ENCODE data around the gene ERMP1. TPM values are rescaled to one million over a fixed set of nuclear protein-coding genes. Genes with fewer than 3 reads are reported as not detected.
"Not testable (repeated sequence)": the region's sequence is repeated elsewhere in the genome, so short reads cannot be mapped to it uniquely, and the experiment has no call there.

Gene ERMP1
- total RNA-seq, 4 donors from 2014 or later = 21.4 to 24.4 (median 22.7) TPM

DNA sequence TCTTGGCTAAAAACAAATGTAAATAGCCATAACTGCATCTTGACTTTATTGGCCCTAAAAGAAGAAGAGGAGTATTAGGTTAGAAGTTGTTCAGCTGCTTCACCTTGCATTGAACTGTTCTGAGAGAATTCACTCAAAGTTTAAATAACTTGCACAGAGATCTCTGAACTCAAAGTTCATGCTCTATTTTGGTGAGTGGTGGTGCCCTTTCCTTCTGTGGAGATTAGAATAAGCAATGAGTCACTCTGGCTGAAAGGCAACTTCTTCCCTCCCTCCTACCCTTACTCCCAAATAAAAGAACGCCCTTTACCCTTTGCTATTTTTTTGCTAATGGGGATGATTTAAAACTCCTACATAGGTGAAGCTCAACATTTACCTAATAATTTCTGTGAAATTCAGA lies 48.9 kb downstream of the ERMP1 start:
- TF ChIP-seq POLR2AphosphoS5 (IDR thresholded peaks at IDR 0.05) (no peak), POLR2A (IDR thresholded peaks at IDR 0.05) (no peak), EP300 (IDR thresholded peaks at IDR 0.05) (no peak)
- TF ChIP-seq, protein P1, sequence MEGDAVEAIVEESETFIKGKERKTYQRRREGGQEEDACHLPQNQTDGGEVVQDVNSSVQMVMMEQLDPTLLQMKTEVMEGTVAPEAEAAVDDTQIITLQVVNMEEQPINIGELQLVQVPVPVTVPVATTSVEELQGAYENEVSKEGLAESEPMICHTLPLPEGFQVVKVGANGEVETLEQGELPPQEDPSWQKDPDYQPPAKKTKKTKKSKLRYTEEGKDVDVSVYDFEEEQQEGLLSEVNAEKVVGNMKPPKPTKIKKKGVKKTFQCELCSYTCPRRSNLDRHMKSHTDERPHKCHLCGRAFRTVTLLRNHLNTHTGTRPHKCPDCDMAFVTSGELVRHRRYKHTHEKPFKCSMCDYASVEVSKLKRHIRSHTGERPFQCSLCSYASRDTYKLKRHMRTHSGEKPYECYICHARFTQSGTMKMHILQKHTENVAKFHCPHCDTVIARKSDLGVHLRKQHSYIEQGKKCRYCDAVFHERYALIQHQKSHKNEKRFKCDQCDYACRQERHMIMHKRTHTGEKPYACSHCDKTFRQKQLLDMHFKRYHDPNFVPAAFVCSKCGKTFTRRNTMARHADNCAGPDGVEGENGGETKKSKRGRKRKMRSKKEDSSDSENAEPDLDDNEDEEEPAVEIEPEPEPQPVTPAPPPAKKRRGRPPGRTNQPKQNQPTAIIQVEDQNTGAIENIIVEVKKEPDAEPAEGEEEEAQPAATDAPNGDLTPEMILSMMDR (IDR thresholded peaks at IDR 0.05) = no peak
- Histone ChIP-seq H3K36me3 (peaks cover 60% of the 10 kb centered on the region), H3K9me3 (no peaks in the 10 kb centered on the region), H3K27ac (no peak overlapping the region), H3K4me1 (no peaks in the 10 kb centered on the region), H3K4me3 (no peak overlapping the region), H3K27me3 (no peaks in the 10 kb centered on the region)
- DNase-seq (ENCODE audit: low spot score in 2 of 2) = no peak
- 100% methylated on average over 1 of the region's 1 CpG for WGBS

DNA sequence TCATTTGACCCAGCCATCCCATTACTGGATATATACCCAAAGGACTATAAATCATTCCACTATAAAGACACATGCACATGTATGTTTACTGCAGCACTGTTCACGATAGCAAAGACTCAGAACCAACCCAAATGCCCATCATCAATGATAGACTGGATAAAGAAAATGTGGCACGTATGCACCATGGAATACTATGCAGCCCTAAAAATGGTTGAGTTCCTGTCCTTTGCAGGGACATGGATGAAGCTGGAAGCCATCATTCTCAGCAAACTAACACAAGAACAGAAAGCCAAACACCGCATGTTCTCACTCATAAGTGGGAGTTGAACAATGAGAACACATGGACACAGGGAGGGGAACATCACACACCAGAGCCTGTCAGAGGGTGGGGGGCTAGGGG lies 49.5 kb downstream of the ERMP1 start:
- H3K27me3 ChIP-seq; H3K4me1 ChIP-seq; H3K9me3 ChIP-seq; H3K4me3 ChIP-seq; H3K27ac ChIP-seq; DNase-seq (ENCODE audit: low spot score in 2 of 2): not testable (repeated sequence)
- WGBS = 93% methylated on average over 3 of the region's 3 CpGs
- peaks cover 66% of the 10 kb centered on the region for H3K36me3 ChIP-seq

DNA sequence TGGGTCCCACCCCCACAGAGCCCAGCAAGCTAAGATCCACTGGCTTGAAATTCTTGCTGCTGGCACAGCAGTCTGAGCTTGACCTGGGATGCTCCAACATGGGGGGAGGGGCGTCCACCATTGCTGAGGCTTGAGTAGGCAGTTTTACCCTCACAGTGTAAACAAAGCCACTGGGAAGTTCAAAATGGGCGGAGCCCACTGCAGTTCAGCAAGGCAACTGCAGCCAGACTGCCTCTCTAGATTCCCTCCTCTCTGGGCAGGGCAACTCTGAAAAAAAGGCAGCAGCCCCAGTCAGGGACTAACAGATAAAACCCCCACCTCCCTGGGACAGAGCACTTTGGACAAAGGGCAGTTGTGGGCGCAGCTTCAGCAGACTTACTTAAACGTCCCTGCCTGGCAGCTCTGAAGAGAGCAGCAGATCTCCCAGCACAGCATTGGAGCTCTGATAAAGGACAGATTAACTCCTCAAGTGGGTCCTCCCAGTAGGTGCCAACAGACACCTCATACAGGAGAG lies 53.2 kb downstream of the ERMP1 start:
- H3K36me3 ChIP-seq = peaks cover 69% of the 10 kb centered on the region
- not testable (repeated sequence) for H3K9me3 ChIP-seq; H3K4me1 ChIP-seq; H3K4me3 ChIP-seq; H3K27ac ChIP-seq; H3K27me3 ChIP-seq; DNase-seq (ENCODE audit: low spot score in 2 of 2)
- 94% methylated on average over 4 of the region's 4 CpGs for WGBS

DNA sequence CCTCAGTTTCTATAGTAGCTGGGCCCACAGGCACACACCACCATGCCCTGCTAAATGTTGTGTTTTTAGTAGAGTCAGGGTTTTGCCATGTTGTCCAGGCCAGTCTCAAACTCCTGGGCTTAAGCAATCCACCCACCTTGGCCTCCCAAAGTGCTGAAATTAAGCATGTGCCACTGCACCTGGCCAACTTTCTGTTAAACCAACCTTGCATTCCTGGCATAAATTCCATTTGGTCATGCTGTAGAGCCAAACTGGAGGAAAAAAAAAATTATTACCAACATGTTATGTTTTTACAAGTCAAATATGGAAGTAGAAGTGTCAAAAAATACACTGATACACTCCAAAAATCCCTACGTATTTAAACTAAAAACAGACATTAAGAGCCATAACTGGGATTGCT lies 54.1 kb downstream of the ERMP1 start:
- H3K36me3 ChIP-seq = peaks cover 79% of the 10 kb centered on the region
- no peaks in the 10 kb centered on the region for H3K27me3 ChIP-seq
- no peak for TF ChIP-seq POLR2AphosphoS5 (IDR thresholded peaks at IDR 0.05)
- TF ChIP-seq, protein P1 (IDR thresholded peaks at IDR 0.05) = no peak
- TF ChIP-seq EP300 (IDR thresholded peaks at IDR 0.05) = no peak
- no peak for TF ChIP-seq POLR2A (IDR thresholded peaks at IDR 0.05)
- no peak for DNase-seq (ENCODE audit: low spot score in 2 of 2)
- peaks cover 6% of the 10 kb centered on the region for H3K9me3 ChIP-seq
- H3K27ac ChIP-seq = no peak overlapping the region
- no peaks in the 10 kb centered on the region for H3K4me1 ChIP-seq
- no peak overlapping the region for H3K4me3 ChIP-seq
- WGBS = 100% methylated on average over 1 of the region's 1 CpG

DNA sequence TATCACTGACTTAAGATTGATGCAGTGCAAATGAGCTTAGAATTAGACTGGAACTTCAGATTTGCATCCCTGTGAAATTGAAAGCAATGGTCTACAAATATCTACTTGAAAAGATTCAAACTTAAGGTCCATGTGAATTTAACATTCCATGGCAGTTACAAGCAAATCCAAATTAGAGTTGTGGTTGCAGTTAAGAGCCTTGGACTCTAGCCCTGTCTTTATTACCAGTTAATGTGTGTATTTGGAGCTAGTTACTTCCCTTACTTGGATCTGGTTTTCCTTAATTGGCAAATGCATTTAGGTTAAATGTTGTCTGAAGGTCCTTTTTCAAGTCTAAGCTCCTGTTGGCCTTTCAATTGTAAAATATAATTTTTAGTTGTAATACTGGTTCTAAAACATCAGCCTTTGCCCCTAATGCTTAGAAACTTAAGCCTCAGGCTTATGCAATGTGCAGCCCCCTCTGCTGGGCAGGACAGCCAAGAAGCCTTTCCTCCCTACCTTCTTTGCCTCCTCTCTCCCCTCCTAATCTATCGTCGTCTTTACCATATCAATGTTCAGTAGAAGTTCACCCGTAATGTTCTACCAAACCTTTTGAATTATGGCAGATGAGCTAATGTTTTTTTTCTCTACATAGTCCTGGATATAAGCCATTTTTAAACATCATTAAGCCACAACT lies 59.5 kb downstream of the ERMP1 start:
- TF ChIP-seq POLR2A (IDR thresholded peaks at IDR 0.05) (no peak), EP300 (IDR thresholded peaks at IDR 0.05) (no peak), POLR2AphosphoS5 (IDR thresholded peaks at IDR 0.05) (no peak)
- TF ChIP-seq, protein P1 (IDR thresholded peaks at IDR 0.05) = no peak
- Histone ChIP-seq H3K4me1 (no peaks in the 10 kb centered on the region), H3K27ac (no peak overlapping the region), H3K36me3 (peaks cover 89% of the 10 kb centered on the region), H3K4me3 (no peak overlapping the region), H3K9me3 (peaks cover 3% of the 10 kb centered on the region), H3K27me3 (no peaks in the 10 kb centered on the region)
- 89% methylated on average over 3 of the region's 3 CpGs for WGBS
- DNase-seq (ENCODE audit: low spot score in 2 of 2) = no peak

DNA sequence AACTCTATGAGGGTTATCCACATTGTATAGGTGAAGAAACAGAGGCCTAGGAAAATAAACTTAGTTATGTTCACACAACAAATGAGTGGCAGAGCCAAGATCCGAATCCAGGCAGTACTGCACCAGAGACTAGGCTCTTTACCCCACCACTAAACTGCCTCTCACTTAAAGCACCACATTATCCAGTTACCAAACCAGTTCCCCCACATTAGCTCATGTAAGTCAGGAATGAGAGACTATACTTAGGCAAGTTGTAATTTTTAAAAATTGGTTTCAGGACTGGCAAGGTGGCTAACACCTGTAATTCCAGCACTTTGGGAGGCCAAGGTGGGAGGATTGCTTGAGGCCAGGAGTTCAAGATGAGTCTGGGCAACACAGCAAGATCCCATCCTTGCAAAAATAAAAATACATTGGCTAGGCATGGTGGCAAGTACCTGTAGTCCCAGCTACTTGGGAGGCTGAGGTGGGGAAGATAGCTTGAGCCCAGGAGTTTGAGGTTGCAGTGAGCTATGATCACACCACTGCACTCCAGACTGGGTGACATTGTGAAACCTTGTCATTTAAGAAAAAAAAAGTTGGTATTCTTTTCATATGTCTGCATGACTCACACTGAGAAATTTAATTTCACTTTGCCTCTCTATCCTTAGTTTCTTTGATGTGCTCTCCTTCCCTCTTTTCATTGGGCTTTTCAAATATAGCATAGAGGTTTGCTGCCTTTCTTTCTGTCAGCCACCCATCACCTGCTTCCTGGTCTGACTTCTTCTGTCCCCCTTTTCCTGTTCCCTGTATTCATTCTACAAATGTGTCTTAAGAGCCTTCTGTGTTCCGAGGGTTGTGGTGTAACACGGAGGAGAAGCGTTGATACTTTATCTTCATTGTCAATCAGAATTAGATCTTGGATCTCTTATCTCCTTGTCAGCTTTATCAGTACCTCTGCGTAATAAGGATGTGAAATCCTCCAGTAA lies 64.7 kb downstream of the ERMP1 start:
- H3K9me3 ChIP-seq = no peaks in the 10 kb centered on the region
- 82% methylated on average over 5 of the region's 5 CpGs for WGBS
- no peak for DNase-seq (ENCODE audit: low spot score in 2 of 2)
- no peaks in the 10 kb centered on the region for H3K4me1 ChIP-seq
- peaks cover 94% of the 10 kb centered on the region for H3K36me3 ChIP-seq
- H3K27me3 ChIP-seq = no peaks in the 10 kb centered on the region
- H3K27ac ChIP-seq = no peak overlapping the region
- TF ChIP-seq, protein P1 (IDR thresholded peaks at IDR 0.05) = no peak
- no peak for TF ChIP-seq POLR2AphosphoS5 (IDR thresholded peaks at IDR 0.05)
- TF ChIP-seq POLR2A (IDR thresholded peaks at IDR 0.05) = no peak
- no peak for TF ChIP-seq EP300 (IDR thresholded peaks at IDR 0.05)
- H3K4me3 ChIP-seq = no peak overlapping the region
